Naive thymus-derived CD4-positive, alpha-beta T cell (primary cell): ENCODE measurements around the gene VPS25. TPM values are rescaled to one million over a fixed set of nuclear protein-coding genes. Genes with fewer than 3 reads are reported as not detected.

ENCODE experiments used
- ATAC-seq: fragments of 150-1000 bp; cut with Tn5 transposase; 2 replicates; pipeline ENCODE4 v1.10.0; 2021; ENCODE audit warnings: mild to moderate bottlenecking, moderate library complexity
- CTCF ChIA-PET: fragments of 350-600 bp; sonication (Branson Sonifier 250); formaldehyde crosslinking; loops from one replicate; lab custom pipeline; 2021; ENCODE audit warnings: antibody characterized with exemption; lab: Charles Lee
- POLR2A ChIA-PET: fragments of 350-600 bp; sonication (Branson Sonifier 250); formaldehyde crosslinking; loops from one replicate; lab custom pipeline; 2021; ENCODE audit warnings: antibody characterized with exemption, inconsistent platforms; lab: Charles Lee
- DNase-seq, 9 donors: peaks; one replicate each; pipeline versions ENCODE4 v3.0.0 to v3.0.0-alpha.2; 2020 to 2022; ENCODE audit warnings: mixed read lengths in 1 of 9
- H3K27ac ChIP-seq: one replicate; pipeline ENCODE4 v1.7.0; 2013; ENCODE audit warnings: mild to moderate bottlenecking, low read depth, low read length, moderate library complexity
- H3K27me3 ChIP-seq, 2 donors: one replicate each; pipeline ENCODE4 v1.7.0; 2013; ENCODE audit warnings: low read length in 2 of 2, mild to moderate bottlenecking in 2 of 2, moderate library complexity in 2 of 2; ENCODE audit not compliant: control insufficient read depth in 2 of 2, insufficient read depth in 2 of 2
- H3K36me3 ChIP-seq, 3 experiments: 1 replicate in 2 of 3; 2 replicates in 1 of 3; pipeline ENCODE4 v1.7.0; 2013; ENCODE audit warnings: low read length in 3 of 3, mild to moderate bottlenecking in 3 of 3, moderate library complexity in 1 of 3; ENCODE audit not compliant: insufficient read depth in 3 of 3, control insufficient read depth in 2 of 3
- H3K4me1 ChIP-seq, 2 donors: one replicate each; pipeline ENCODE4 v1.7.0; 2013; ENCODE audit warnings: low read length in 2 of 2, mild to moderate bottlenecking in 2 of 2, moderate library complexity in 1 of 2; ENCODE audit not compliant: control insufficient read depth in 2 of 2, insufficient read depth in 2 of 2
- H3K4me3 ChIP-seq: 2 replicates; pipeline ENCODE4 v1.7.0; 2013; ENCODE audit warnings: mild to moderate bottlenecking, low read length
- H3K9me3 ChIP-seq, 3 experiments: 1 replicate in 2 of 3; 2 replicates in 1 of 3; pipeline ENCODE4 v1.7.0; 2013; ENCODE audit warnings: low read length in 3 of 3; ENCODE audit not compliant: control insufficient read depth in 2 of 3
- H3K27ac Mint-ChIP-seq, 9 donors: one replicate each; pipeline ENCODE4 v1.8.0; 2020 to 2022; ENCODE audit warnings: mixed read lengths in 9 of 9, mild to moderate bottlenecking in 8 of 9, moderate library complexity in 5 of 9, inconsistent platforms in 2 of 9
- H3K27me3 Mint-ChIP-seq, 5 donors: one replicate each; pipeline ENCODE4 v1.8.0; 2021 to 2022; ENCODE audit warnings: mixed read lengths in 5 of 5, mild to moderate bottlenecking in 1 of 5
- H3K36me3 Mint-ChIP-seq, 5 donors: one replicate each; pipeline ENCODE4 v1.8.0; 2020 to 2022; ENCODE audit warnings: mixed read lengths in 5 of 5, mild to moderate bottlenecking in 3 of 5, inconsistent platforms in 1 of 5
- H3K4me1 Mint-ChIP-seq, 7 donors: one replicate each; pipeline ENCODE4 v1.8.0; 2020 to 2022; ENCODE audit warnings: mixed read lengths in 7 of 7, mild to moderate bottlenecking in 3 of 7, inconsistent platforms in 1 of 7
- H3K4me3 Mint-ChIP-seq, 10 donors: one replicate each; pipeline ENCODE4 v1.8.0; 2020 to 2022; ENCODE audit warnings: mild to moderate bottlenecking in 10 of 10, mixed read lengths in 10 of 10, moderate library complexity in 6 of 10, inconsistent platforms in 2 of 10
- H3K9me3 Mint-ChIP-seq, 11 donors: one replicate each; pipeline ENCODE4 v1.8.0; 2020 to 2022; ENCODE audit warnings: mixed read lengths in 11 of 11, mild to moderate bottlenecking in 4 of 11, inconsistent platforms in 1 of 11, moderate library complexity in 1 of 11
- intact Hi-C, 2 donors: fragments of 100-400 bp; cut with micrococcal nuclease; formaldehyde crosslinking; loops; one replicate each; pipeline ENCODE4 v1.15.1; 2023
- polyA plus RNA-seq, 2 donors: library from polyadenylated mRNA; unstranded; fragments of 300-500 nt; fragmentation: Illumina TruSeq; gene quantifications; one replicate each; pipeline ENCODE4 v1.2.3, GENCODE V29; 2021
- total RNA-seq, 6 experiments: library from RNA in 5 of 6; stranded (reverse) in 5 of 6; gene quantifications; 1 replicate in 5 of 6; 2 replicates in 1 of 6; pipeline ENCODE4 v1.2.3 and lab custom pipeline; 2021 to 2026

The VPS25 gene
- total and polyA plus RNA-seq, 7 experiments from 2014 or later, result 24.3 to 60.6 (median 39.6) TPM

DNA sequence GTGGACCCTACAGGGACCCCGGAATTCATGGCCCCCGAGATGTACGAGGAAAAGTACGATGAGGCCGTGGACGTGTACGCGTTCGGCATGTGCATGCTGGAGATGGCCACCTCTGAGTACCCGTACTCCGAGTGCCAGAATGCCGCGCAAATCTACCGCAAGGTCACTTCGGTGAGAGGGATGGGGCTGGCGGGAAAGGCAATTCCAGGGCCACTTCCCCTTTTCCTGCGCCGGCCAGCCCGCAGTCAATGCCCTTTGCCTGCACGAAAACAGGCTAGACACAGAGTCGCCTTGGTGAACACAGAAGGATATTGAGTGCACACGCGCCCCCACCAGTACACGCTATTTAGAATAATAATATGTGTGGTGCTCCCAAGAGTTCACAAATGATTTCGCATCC, 11.2 kb downstream of the VPS25 start:
- no peak for ATAC-seq
- Histone ChIP-seq H3K9me3 (no peaks in the 10 kb centered on the region), H3K27ac (no peak overlapping the region), H3K36me3 (peaks cover 0 to 8% (median 0%) of the 10 kb centered on the region in 3 experiments), H3K27me3 (peaks cover 0 to 28% of the 10 kb centered on the region in 2 donors), H3K4me1 (peaks cover 6 to 16% of the 10 kb centered on the region in 2 donors), H3K4me3 (no peak overlapping the region)
- DNase-seq, result no peak
- H3K4me3 Mint-ChIP-seq, result peak overlapping the region in 9 of 10 donors; percentile 17 to 78 (median 53)
- H3K36me3 Mint-ChIP-seq, result peaks cover under 1 to 15% (median 5%) of the 10 kb centered on the region in 5 donors
- no peak overlapping the region for H3K27ac Mint-ChIP-seq
- H3K4me1 Mint-ChIP-seq, result peaks cover 15 to 39% (median 30%) of the 10 kb centered on the region in 7 donors
- ChIA-PET CTCF (interaction anchor here (0.5 kb wide), 1 partner anchor 543 kb away, joined by 3 read pairs; no protein-coding TSS in a partner anchor), POLR2A (no interaction called here)
- H3K27me3 Mint-ChIP-seq, result peaks cover 60 to 84% (median 75%) of the 10 kb centered on the region in 5 donors
- H3K9me3 Mint-ChIP-seq, result peaks cover 0 to 5% (median 0%) of the 10 kb centered on the region in 11 donors
- intact Hi-C loops, result no loop called here

DNA sequence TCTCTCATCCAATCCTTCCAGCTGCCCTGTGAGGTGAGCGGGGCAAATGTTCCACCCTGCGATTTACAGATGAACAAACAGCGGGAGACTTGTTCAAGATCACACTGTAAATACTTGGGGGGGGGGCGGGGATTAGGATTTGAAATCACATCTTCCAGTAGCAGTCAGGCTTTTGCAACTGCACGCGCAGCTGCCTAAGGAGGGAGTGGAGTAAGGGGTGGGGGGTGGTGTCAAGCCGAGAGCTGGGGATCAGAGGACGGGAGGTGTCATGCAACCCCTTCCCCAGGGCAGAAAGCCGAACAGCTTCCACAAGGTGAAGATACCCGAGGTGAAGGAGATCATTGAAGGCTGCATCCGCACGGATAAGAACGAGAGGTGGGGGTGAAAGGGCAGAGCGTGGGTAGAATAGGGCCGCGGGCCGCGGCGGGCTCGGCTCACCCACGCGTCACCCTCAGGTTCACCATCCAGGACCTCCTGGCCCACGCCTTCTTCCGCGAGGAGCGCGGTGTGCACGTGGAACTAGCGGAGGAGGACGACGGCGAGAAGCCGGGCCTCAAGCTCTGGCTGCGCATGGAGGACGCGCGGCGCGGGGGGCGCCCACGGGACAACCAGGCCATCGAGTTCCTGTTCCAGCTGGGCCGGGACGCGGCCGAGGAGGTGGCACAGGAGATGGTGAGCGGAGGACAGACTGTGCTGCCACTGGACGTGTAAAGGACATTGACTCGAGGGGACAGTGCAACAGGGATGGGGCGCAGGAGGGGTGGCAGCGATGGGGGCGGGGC, 11.8 kb downstream of the VPS25 start:
- ChIA-PET POLR2A (interaction anchor here (0.6 kb wide), 1 partner anchor 51 kb away, joined by 3 read pairs; no protein-coding TSS in a partner anchor), CTCF (interaction anchor here (0.5 kb wide), 1 partner anchor 544 kb away, joined by 3 read pairs; no protein-coding TSS in a partner anchor)
- H3K36me3 Mint-ChIP-seq, result peaks cover 0 to 11% (median 0%) of the 10 kb centered on the region in 5 donors
- Histone ChIP-seq H3K4me1 (peaks cover 6 to 16% of the 10 kb centered on the region in 2 donors), H3K4me3 (no peak overlapping the region), H3K36me3 (peaks cover 0 to 2% (median 0%) of the 10 kb centered on the region in 3 experiments), H3K9me3 (no peaks in the 10 kb centered on the region), H3K27me3 (peaks cover 0 to 28% of the 10 kb centered on the region in 2 donors), H3K27ac (no peak overlapping the region)
- H3K4me3 Mint-ChIP-seq, result peak overlapping the region; percentile 12 to 78 (median 52)
- intact Hi-C loops, result no loop called here
- H3K27me3 Mint-ChIP-seq, result peaks cover 60 to 81% (median 73%) of the 10 kb centered on the region in 5 donors
- no peak for ATAC-seq
- H3K4me1 Mint-ChIP-seq, result peaks cover 11 to 35% (median 26%) of the 10 kb centered on the region in 7 donors
- H3K9me3 Mint-ChIP-seq, result peaks cover 0 to 5% (median 0%) of the 10 kb centered on the region in 11 donors
- no peak for DNase-seq
- H3K27ac Mint-ChIP-seq, result peak overlapping the region in 1 of 9 donors; percentile 26

- DNase-seq (no peak), ATAC-seq (no peak)
- H3K4me3 Mint-ChIP-seq, result peak overlapping the region in 1 of 10 donors; percentile 79
- Histone ChIP-seq H3K9me3 (no peaks in the 10 kb centered on the region), H3K4me3 (no peak overlapping the region), H3K27me3 (peaks cover 0 to 19% of the 10 kb centered on the region in 2 donors), H3K27ac (no peak overlapping the region), H3K4me1 (peaks cover 6 to 16% of the 10 kb centered on the region in 2 donors), H3K36me3 (no peaks in the 10 kb centered on the region)
- ChIA-PET POLR2A (interaction anchor here (1.0 kb wide), 1 partner anchor 11 kb away, joined by 3 read pairs; no protein-coding TSS in a partner anchor), CTCF (no interaction called here)
- H3K9me3 Mint-ChIP-seq, result peaks cover 0 to 6% (median 0%) of the 10 kb centered on the region in 11 donors
- H3K27ac Mint-ChIP-seq, result no peak overlapping the region
- H3K36me3 Mint-ChIP-seq, result peaks cover 0 to 11% (median 0%) of the 10 kb centered on the region in 5 donors
- H3K4me1 Mint-ChIP-seq, result peaks cover 7 to 28% (median 24%) of the 10 kb centered on the region in 7 donors
- peaks cover 51 to 72% (median 62%) of the 10 kb centered on the region in 5 donors for H3K27me3 Mint-ChIP-seq
- intact Hi-C loops, result no loop called here
Observed at GRCh38 chr17:42787266-42787665, 14.0 kb downstream of the VPS25 start.

DNA sequence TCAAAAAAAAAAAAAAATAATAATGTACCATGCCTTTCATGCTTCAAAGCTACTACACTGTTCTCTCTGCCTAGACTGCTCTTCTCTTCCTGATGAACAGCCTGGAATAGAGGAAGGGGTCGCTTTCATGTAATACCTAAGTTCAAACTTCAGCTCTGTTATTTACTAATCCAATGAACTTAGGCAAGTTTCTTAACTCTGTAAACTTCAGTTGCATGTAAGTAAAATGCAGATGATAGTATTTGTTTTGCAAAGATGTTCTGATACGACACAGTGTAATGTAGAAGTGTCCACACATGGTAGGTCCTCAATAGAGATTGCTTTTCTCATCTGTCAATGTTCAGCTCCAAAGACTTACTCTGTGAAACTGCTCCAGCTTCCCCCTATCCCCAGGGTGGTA, 18.7 kb downstream of the VPS25 start:
- DNase-seq, result no peak
- H3K27me3 ChIP-seq, result no peaks in the 10 kb centered on the region
- Mint-ChIP-seq H3K4me3 (no peak overlapping the region), H3K36me3 (peaks cover 0 to 9% (median 5%) of the 10 kb centered on the region in 5 donors), H3K27ac (no peak overlapping the region), H3K9me3 (peaks cover 0 to 6% (median 0%) of the 10 kb centered on the region in 11 donors), H3K27me3 (peaks cover 13 to 27% (median 18%) of the 10 kb centered on the region in 5 donors), H3K4me1 (peaks cover 9 to 14% (median 10%) of the 10 kb centered on the region in 7 donors)
- no peaks in the 10 kb centered on the region for H3K4me1 ChIP-seq
- H3K27ac ChIP-seq, result no peak overlapping the region
- no peaks in the 10 kb centered on the region for H3K36me3 ChIP-seq
- ChIA-PET POLR2A (interaction anchor here (0.6 to 0.7 kb wide), 2 partner anchors 480 to 775 kb away, joined by 3 read pairs; partner anchors contain the start of gene DNAJC7), CTCF (interaction anchor here (0.9 kb wide), 1 partner anchor 11 kb away, joined by 3 read pairs; no protein-coding TSS in a partner anchor)
- no peak for ATAC-seq
- no peaks in the 10 kb centered on the region for H3K9me3 ChIP-seq
- no peak overlapping the region for H3K4me3 ChIP-seq
- intact Hi-C loops, result no loop called here

DNA sequence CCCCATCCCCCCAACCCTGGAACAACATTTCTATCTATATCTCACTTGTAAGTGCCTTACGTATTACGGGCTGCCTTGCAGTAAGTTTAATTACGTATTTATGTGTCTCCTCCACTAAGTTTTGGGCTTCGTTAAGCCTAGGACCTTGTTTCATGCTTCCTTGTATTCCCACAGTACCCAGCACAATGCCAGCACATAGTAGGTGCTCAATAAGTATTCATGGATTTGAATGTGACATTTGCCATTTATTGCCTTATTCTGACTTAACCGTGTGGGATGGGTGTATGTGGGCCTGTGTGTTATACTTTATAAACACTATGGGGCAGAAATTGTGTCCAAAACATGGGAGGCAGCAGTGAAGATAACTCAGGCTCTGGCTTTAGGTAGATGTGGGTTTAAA, 19.3 kb downstream of the VPS25 start:
- no peaks in the 10 kb centered on the region for H3K9me3 ChIP-seq
- H3K27me3 Mint-ChIP-seq, result peaks cover 8 to 23% (median 12%) of the 10 kb centered on the region in 5 donors
- no peak overlapping the region for H3K27ac Mint-ChIP-seq
- H3K4me1 ChIP-seq, result peaks cover 2 to 4% of the 10 kb centered on the region in 2 donors
- H3K36me3 ChIP-seq, result no peaks in the 10 kb centered on the region
- ChIA-PET POLR2A (no interaction called here), CTCF (no interaction called here)
- no peaks in the 10 kb centered on the region for H3K27me3 ChIP-seq
- no peak overlapping the region for H3K27ac ChIP-seq
- intact Hi-C loops, result no loop called here
- ATAC-seq (no peak), DNase-seq (no peak)
- peaks cover 12 to 19% (median 16%) of the 10 kb centered on the region in 7 donors for H3K4me1 Mint-ChIP-seq
- H3K4me3 Mint-ChIP-seq, result no peak overlapping the region
- H3K4me3 ChIP-seq, result no peak overlapping the region
- H3K9me3 Mint-ChIP-seq, result peaks cover 0 to 6% (median 0%) of the 10 kb centered on the region in 11 donors
- peaks cover 0 to 9% (median 5%) of the 10 kb centered on the region in 5 donors for H3K36me3 Mint-ChIP-seq

GRCh38 chr17:42795061-42795460, 21.8 kb downstream of the VPS25 start:
- Histone ChIP-seq H3K27me3 (no peaks in the 10 kb centered on the region), H3K36me3 (peaks cover 0 to 4% (median 0%) of the 10 kb centered on the region in 3 experiments), H3K9me3 (no peaks in the 10 kb centered on the region), H3K4me3 (no peak overlapping the region), H3K27ac (no peak overlapping the region), H3K4me1 (peaks cover 8 to 10% of the 10 kb centered on the region in 2 donors)
- H3K27ac Mint-ChIP-seq, result no peak overlapping the region
- no peak for ATAC-seq
- intact Hi-C loops, result no loop called here
- DNase-seq, result no peak
- peaks cover 0 to 8% (median 3%) of the 10 kb centered on the region in 5 donors for H3K27me3 Mint-ChIP-seq
- peaks cover 0 to 13% (median 5%) of the 10 kb centered on the region in 5 donors for H3K36me3 Mint-ChIP-seq
- H3K9me3 Mint-ChIP-seq, result peaks cover 0 to 5% (median 0%) of the 10 kb centered on the region in 11 donors
- POLR2A ChIA-PET, result interaction anchor here (4.2 kb wide), 1 partner anchor 22 kb away, joined by 19 read pairs; the partner anchor contains the start of gene VPS25
- CTCF ChIA-PET, result no interaction called here
- no peak overlapping the region for H3K4me3 Mint-ChIP-seq
- peaks cover 22 to 34% (median 31%) of the 10 kb centered on the region in 7 donors for H3K4me1 Mint-ChIP-seq
